D721Med (cell line): ENCODE data around the gene PIANP.

ENCODE experiments used
- DNase-seq: peaks from one replicate; pipeline ENCODE4 v3.0.0; 2011; ENCODE audit warnings: low spot score; ENCODE audit not compliant: insufficient read length
- FAIRE-seq: peaks from 2 replicates; lab custom pipeline; 2011; peaks lifted over from hg19 to GRCh38; lab: Jason Lieb, UNC
- TF ChIP-seq, protein P1 (sequence below): IDR thresholded peaks from 2 replicates; pipeline ENCODE4 v1.5.1; 2012; ENCODE audit warnings: mild to moderate bottlenecking, control low read depth; ENCODE audit not compliant: insufficient read depth; ENCODE audit errors: missing control alignments

The PIANP gene

DNA sequence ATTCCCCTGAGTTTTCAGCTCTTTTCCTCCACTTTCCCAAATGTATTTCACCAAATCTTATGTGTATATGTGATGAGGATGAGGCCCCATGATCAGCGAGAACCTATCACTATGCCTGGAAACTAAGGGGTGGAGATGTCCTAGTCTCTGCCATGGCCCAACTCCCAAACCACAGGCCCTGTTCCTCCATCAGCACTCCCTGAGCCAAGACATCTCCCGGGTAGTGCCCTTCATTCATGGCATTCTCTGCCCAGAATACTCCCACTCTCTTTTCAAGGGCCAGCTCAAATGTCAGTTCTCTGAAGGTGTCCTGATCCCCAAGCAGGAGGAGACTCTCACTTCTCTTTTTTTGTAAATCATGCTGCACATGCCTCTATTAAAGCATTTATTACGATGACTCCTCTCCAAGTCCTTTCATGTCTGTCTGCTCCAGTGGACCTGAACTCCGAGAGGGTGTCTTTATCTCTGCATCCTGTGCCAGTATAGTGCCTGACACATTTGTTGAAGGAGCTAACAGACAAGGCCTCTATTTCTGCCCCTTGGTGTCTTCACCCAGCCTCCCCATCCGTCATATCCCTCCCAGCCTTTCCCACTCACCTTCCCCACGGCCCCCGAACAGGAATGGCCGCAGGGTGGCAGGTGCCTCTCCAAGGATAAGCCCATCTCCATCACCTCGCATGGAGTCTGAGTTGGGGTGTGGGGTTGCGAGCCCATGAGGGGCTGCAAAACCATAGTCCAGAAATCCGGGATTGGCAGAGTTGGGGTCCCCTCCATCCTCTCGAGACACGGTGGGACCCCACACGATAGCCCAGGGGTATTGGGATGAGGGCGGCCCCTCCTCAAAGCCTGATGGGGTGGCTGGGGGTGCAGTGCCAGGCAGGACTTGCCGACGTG lies 3.7 kb downstream of the PIANP start:
- TF ChIP-seq, protein P1, sequence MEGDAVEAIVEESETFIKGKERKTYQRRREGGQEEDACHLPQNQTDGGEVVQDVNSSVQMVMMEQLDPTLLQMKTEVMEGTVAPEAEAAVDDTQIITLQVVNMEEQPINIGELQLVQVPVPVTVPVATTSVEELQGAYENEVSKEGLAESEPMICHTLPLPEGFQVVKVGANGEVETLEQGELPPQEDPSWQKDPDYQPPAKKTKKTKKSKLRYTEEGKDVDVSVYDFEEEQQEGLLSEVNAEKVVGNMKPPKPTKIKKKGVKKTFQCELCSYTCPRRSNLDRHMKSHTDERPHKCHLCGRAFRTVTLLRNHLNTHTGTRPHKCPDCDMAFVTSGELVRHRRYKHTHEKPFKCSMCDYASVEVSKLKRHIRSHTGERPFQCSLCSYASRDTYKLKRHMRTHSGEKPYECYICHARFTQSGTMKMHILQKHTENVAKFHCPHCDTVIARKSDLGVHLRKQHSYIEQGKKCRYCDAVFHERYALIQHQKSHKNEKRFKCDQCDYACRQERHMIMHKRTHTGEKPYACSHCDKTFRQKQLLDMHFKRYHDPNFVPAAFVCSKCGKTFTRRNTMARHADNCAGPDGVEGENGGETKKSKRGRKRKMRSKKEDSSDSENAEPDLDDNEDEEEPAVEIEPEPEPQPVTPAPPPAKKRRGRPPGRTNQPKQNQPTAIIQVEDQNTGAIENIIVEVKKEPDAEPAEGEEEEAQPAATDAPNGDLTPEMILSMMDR: no peak
- DNase-seq (no peak), FAIRE-seq (no peak)

DNA sequence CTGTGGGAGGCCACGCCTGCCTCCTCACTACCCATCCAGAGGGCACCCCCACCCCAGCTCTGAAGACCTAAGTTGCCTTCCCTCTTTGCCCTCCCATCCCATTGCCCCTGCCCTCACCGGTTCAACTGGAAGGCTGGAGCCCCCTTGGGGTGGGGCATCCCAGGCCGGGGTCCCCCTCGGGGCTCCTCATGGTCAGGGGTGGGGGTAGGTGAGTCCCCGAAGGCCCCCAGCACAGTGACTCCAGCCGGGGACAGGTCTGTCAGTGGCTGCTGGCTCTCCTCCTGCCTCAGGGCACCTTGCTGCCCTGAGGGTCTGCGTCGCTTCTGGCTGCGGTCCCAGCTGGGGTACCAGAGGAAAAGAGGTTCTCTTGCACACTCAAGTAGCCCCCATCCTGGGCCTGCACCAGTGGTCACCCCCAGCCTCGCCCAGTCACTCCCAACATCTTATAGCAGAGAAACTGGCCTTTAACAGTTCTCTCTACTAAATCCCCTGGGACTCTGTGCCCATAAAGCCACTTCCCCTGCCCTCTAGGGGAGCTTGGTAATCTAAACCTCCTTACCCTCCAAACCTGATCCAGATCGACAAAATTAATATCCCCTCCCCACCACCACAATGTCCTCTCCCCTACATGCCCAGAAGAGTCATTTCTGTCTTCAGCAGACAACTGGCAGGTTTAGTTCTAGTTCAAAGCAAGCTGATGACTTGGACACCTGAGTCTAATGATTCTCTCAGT lies 5.1 kb downstream of the PIANP start:
- TF ChIP-seq, protein P1: no peak
- FAIRE-seq (no peak), DNase-seq (no peak)

DNA sequence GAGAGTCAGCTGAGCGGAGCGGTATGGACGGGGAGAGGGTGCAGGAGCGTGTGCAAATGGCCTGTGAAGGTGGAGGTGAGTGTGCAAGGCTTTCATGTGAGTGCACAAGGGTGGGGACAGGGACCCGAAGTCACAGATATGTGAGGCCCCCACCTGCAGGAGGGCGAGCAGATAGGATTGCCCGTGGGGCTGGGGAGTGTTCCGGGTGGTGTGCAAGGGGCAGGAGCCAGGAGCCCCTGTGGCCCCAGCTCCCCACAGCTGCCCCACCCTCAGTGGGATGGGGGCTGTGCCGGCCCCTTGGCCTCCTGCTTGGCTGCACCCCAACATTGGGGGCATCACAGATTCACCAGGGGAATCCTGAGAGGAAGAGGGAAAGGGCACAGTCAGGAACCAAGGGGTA lies 5.9 kb downstream of the PIANP start:
- TF ChIP-seq, protein P1: no peak
- no peak for DNase-seq
- no peak for FAIRE-seq

DNA sequence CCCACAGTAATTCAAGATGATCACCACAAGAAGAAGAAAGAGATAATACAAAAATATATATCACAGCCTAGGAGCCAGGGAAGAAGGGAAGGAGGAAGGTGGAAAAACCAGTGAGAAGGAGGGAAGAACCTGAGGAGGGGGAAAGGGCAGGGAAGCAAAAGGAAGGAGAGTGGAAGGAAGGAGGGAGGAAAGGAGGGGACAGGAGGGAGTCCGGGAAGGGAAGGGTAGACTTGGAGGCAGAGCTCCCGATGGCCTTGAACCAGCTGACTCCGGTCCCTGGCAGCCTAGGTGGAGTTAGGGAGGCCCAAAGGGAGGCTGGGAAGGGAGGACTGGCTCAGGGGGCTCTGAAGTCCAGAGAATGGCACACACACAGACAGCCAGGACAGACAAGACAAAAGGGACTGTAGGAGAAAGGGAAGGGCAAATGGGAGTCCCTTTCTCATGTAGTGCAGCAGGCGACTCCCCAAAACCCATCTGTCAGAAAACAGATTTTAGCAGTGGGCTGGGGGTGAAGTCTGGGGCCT lies 6.7 kb downstream of the PIANP start:
- TF ChIP-seq, protein P1: no peak
- FAIRE-seq (no peak), DNase-seq (no peak)

DNA sequence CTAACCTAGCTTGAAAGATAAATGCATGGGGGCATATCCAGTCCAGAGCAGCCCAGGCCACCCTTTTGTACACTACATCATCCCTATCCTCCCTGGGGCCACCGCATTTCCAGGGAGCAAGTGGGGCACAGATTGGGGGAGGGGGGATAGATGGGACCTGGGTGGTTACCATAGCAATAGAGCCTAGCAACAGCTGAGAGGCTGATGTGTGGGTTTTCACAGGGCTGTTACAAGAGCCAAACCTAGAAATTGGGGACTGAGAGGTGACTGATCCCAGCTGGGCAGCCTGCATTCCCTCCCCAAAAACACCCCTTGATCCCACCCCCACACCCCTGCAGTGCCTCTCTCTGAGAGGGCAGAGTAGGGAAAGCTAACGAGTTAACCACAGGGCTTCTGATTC lies 7.7 kb downstream of the PIANP start:
- DNase-seq: no peak
- FAIRE-seq: no peak
- TF ChIP-seq, protein P1: no peak

DNA sequence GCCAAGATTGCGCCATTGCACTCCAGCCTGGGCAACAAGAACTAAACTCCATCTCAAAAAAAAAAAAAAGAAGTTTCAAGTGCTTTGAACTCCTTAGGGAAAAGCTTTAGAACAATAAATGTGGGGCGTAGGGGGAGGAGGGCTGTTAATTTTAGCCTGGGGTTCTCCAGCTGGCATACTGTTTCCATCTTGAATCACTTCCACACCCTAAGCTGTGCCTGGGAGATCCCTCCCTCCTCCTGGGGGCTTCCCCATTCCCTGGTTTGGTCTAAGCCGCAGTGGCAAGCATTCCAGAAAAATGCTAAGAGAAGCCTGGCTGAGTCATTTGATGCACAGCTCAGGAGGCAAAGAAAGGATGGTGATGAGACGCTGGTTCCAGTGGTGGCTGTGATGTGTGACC lies 9.1 kb downstream of the PIANP start:
- FAIRE-seq (no peak), DNase-seq (no peak)
- TF ChIP-seq, protein P1: no peak
